ENCODE data around the gene SLC4A7.
"Not testable (repeated sequence)": the region's sequence is repeated elsewhere in the genome, so short reads cannot be mapped to it uniquely, and the experiment has no call there.

Gene SLC4A7

GRCh38 chr3:27438352-27438751 is 45.8 kb downstream of the SLC4A7 start:
- not testable (repeated sequence) for DNase-seq (ENCODE audit: extremely low read depth in 1 of 2, low read depth in 1 of 2)

- no peak for DNase-seq (ENCODE audit: extremely low read depth in 1 of 2, low read depth in 1 of 2)
Measured at GRCh38 chr3:27431116-27431515, 53.1 kb downstream of the SLC4A7 start.

- DNase-seq (ENCODE audit: extremely low read depth in 1 of 2, low read depth in 1 of 2), result no peak
Measured at GRCh38 chr3:27429909-27430308, 54.3 kb downstream of the SLC4A7 start.

- no peak for DNase-seq (ENCODE audit: extremely low read depth in 1 of 2, low read depth in 1 of 2)
Measured at GRCh38 chr3:27428446-27428845, 55.7 kb downstream of the SLC4A7 start.

GRCh38 chr3:27426926-27427325 is 57.3 kb downstream of the SLC4A7 start:
- DNase-seq (ENCODE audit: extremely low read depth in 1 of 2, low read depth in 1 of 2), result no peak

- DNase-seq (ENCODE audit: extremely low read depth in 1 of 2, low read depth in 1 of 2), result no peak
Measured at GRCh38 chr3:27425896-27426565, 58.2 kb downstream of the SLC4A7 start.

GRCh38 chr3:27424812-27425521 is 59.2 kb downstream of the SLC4A7 start:
- not testable (repeated sequence) for DNase-seq (ENCODE audit: extremely low read depth in 1 of 2, low read depth in 1 of 2)

GRCh38 chr3:27423463-27423862 is 60.7 kb downstream of the SLC4A7 start:
- no peak for DNase-seq (ENCODE audit: extremely low read depth in 1 of 2, low read depth in 1 of 2)

GRCh38 chr3:27422617-27423016 is 61.6 kb downstream of the SLC4A7 start:
- DNase-seq (ENCODE audit: extremely low read depth in 1 of 2, low read depth in 1 of 2), result no peak

- no peak for DNase-seq (ENCODE audit: extremely low read depth in 1 of 2, low read depth in 1 of 2)
Measured at GRCh38 chr3:27415202-27415601, 69.0 kb downstream of the SLC4A7 start.

GRCh38 chr3:27392950-27393679 is 91.1 kb downstream of the SLC4A7 start:
- no peak for DNase-seq (ENCODE audit: extremely low read depth in 1 of 2, low read depth in 1 of 2)

GRCh38 chr3:27392414-27392813 is 91.8 kb downstream of the SLC4A7 start:
- DNase-seq (ENCODE audit: extremely low read depth in 1 of 2, low read depth in 1 of 2), result not testable (repeated sequence)

- no peak for DNase-seq (ENCODE audit: extremely low read depth in 1 of 2, low read depth in 1 of 2)
Measured at GRCh38 chr3:27391796-27392195, 92.4 kb downstream of the SLC4A7 start.

GRCh38 chr3:27387625-27388024 is 96.6 kb downstream of the SLC4A7 start:
- DNase-seq (ENCODE audit: extremely low read depth in 1 of 2, low read depth in 1 of 2), result no peak

- DNase-seq (ENCODE audit: extremely low read depth in 1 of 2, low read depth in 1 of 2), result no peak
Measured at GRCh38 chr3:27385504-27385903, 98.7 kb downstream of the SLC4A7 start.

GRCh38 chr3:27384191-27384590 is 100.0 kb downstream of the SLC4A7 start:
- no peak for DNase-seq (ENCODE audit: extremely low read depth in 1 of 2, low read depth in 1 of 2)

GRCh38 chr3:27380433-27381357 is 103.5 kb downstream of the SLC4A7 start:
- DNase-seq (ENCODE audit: extremely low read depth in 1 of 2, low read depth in 1 of 2), result no peak

- DNase-seq (ENCODE audit: extremely low read depth in 1 of 2, low read depth in 1 of 2), result no peak
Measured at GRCh38 chr3:27378331-27378730, 105.9 kb downstream of the SLC4A7 start.

- DNase-seq (ENCODE audit: extremely low read depth in 1 of 2, low read depth in 1 of 2), result no peak
Measured at GRCh38 chr3:27376109-27376772, 107.9 kb downstream of the SLC4A7 start.

All from activated CD8-positive, alpha-beta memory T cell treated with anti-CD3 and anti-CD28 coated beads for 1 hour (primary cell).